HG02884 (cell line): ENCODE results near the gene HHIP.

Experiments used
- ATAC-seq: cut with Tn5 transposase; IDR thresholded peaks from one replicate; pipeline ENCODE4 v1.9.1; 2021; ENCODE audit warnings: mild to moderate bottlenecking, moderate library complexity; ENCODE audit not compliant: unreplicated experiment

Gene HHIP

DNA sequence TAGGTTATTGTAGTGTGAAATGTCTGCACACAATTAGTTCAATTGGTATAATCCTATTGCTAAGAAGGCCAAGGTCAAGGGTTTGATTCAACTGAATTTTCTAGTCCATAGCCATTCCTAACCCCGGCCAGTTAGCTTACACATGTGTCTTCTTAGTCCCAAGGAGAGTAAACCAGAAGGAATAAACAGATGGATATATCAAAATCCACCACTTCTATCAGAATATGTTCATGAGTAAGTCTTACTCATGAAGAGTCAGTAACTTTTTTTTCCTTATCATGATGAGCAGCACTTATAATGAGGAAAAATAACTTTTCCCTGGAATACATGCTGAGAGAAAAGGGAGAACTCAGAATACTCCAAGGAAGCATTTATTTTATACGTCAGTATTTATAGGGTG, 9.5 kb downstream of the HHIP start:
- ATAC-seq: no peak

DNA sequence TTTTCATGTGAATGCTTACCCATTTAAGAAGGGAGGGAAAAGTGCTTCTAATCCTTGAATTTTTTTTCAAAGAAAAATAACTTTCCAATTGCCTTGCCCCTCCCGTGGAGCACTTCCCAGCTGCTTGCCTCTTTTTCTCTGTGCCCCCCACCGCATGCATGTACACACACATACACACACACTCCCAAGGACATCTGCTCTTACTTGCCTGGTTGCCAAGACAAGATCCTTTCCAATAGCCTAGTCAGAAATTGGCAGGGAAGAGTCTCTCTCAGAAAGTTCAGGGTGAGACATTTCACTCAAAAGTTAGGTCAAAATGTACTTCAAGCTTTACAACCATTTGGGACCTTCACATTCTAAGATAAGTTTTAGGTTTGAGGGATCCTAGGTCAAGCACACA, 10.9 kb downstream of the HHIP start:
- ATAC-seq: no peak

GRCh38 chr4:144658015-144658567, 12.1 kb downstream of the HHIP start:
- ATAC-seq: no peak

- ATAC-seq: no peak
Measured at GRCh38 chr4:144658903-144659302, 12.9 kb downstream of the HHIP start.

DNA sequence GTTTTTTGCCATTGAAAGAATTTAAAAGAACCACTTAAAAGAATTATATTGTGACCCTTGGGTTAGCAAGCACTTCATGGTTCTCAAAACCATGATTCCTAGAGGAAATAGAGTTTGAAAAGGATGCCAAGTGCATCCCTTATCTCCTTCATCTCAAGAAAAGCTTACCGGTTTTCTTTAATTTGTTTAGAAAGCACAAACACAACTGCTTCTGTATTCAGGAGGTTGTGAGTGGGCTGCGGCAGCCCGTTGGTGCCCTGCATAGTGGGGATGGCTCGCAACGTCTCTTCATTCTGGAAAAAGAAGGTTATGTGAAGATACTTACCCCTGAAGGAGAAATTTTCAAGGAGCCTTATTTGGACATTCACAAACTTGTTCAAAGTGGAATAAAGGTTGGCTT, 13.5 kb downstream of the HHIP start:
- no peak for ATAC-seq

DNA sequence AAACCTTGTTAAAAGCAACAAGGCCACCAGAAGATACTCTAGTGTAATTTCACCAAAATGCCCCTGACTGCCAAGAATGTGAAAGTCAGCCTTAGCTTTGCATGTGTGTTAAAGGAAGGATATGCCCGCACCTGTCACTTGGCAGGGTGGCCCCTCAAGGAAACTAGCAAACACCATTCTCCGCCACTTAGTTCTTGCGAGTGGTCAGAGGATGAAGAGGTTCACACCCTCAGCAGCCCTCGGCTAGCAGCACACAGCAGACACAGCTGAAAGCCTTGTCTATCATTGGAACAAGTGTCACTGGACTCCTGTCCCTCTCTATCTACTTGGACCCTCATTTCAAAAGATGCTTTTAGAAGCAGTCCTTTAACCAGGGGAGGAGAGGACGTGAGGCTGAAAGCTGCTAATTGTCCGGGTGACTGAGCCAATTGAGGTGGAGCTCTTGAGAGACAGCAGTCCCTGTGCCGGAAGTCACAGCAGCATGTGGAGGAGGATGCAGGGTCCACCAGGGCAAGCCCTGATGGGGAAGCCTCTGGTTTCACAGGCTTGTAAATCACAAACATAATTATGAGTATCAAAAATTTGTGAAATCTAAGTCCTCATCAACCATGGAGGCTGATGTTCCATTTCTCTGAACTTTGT, 18.0 kb downstream of the HHIP start:
- ATAC-seq: no peak

DNA sequence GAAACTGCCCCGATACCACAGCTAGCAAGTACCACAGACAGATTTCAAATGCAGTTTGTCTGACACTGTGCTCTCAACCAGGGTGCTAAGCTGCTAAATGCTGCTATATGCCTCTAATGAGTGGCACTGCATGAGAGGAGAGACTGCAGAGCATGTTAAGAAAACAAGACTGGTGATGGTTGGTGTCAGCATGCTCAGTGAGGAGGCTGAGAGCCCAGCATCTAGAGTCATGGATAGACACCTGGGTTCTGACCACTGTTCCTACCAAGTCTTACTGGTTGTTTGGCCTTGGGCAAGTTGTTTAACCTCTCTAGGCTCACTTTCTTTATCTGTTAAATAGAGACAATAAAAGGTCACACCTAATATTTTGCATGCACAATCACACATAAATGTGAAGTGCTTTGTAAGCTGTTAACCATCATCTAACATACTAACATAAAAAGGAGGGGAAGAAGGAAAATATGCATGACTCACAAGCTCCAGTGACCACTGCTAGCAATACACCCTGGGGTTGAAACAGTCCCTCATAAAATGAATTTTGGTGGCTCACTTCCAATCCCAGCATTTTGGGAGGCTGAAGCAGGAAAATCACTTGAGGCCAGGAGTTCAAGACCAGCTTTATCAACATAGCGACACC, 20.7 kb downstream of the HHIP start:
- no peak for ATAC-seq

DNA sequence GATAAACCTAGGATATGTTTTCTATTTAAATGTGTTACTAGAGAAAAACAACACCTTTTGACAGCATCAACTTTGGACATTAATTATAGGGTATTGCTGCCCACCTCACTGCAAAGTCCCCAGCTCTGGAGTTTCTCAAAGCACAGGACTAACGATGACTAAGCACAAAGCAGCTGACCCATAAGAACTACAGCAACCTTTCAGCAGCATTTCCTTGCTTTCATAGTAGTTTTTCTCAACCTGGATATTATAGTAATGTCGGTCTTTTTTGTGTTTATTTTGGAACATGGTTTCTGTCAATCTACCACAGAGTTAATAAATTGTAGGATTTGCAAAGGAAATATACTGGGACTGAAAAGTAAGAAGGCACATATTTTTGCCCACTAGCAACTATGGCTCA, 21.5 kb downstream of the HHIP start:
- ATAC-seq: no peak

GRCh38 chr4:144670776-144671175, 24.8 kb downstream of the HHIP start:
- no peak for ATAC-seq

DNA sequence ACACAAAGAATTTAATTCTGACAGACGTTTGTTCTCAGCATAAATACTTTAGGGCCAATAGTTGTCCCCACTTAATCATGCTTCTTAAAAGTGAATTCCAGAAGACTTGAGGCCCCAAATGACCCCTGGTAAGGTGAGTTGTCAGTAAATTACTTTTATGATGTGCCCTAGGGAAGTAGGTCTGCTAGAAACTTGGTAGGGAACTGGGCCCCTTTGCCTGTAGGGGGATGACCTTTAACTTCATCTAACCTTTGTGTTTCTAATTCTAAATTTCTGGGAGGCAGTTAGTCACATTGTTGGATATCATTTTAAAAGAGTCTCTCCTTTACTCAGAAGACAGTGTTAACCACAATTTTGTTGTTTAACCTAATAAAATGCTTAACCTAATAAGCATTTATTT, 28.8 kb downstream of the HHIP start:
- ATAC-seq: no peak

DNA sequence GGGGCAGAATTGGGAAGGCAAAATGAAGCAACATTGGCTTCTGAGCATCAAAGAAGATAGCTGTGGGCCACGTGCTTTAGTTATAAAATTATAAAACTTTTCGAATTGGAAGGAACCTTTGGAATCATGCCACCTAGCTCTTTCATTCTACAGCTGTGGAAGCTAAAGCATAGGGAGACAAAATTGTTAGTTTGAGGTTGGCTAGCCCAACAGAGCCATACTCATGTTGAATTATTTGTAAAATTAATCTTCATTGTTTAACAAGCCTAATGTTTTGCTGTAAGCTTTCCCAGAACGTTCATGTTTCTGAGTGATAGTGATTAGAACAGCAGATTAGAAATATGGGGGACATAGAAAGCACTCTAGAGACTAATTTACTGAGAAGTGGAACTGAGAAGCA, 35.9 kb downstream of the HHIP start:
- no peak for ATAC-seq

DNA sequence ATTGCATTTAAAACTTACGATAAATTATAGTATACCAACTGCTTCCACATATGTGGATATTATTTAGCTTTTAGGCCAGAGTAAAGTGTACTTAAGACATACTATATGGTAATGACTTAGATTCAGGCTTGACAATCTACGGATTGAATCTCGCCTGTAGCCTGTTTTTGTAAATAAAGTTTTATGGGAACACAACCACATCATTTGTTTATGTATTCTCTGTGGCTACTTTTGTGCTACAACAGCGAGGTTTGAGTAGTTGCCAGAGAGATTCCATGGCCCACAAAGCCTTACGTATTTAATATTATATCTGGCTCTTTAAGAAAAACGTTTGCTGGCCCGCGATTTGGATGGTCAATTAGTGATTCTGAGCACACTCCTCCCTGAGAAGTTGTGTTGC, 37.6 kb downstream of the HHIP start:
- ATAC-seq: no peak

DNA sequence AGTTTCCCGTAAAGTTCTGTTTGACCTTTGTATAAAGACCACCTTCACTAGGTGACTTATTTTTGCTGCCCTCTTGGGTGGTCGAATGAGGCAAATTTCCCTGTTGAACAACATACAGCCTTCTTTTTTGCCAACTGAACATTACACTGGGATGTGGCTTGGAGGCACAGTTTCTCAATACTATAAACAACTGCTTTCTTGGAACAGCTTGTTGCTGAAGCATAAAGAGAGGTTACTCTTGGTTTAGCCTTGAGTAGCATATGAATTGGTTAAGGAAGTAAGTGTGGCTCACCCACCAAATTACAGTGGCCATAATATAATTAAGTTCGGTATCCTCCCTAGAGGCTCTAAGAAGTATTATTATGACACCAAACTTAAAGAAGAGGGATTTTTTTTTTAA, 40.0 kb downstream of the HHIP start:
- no peak for ATAC-seq

DNA sequence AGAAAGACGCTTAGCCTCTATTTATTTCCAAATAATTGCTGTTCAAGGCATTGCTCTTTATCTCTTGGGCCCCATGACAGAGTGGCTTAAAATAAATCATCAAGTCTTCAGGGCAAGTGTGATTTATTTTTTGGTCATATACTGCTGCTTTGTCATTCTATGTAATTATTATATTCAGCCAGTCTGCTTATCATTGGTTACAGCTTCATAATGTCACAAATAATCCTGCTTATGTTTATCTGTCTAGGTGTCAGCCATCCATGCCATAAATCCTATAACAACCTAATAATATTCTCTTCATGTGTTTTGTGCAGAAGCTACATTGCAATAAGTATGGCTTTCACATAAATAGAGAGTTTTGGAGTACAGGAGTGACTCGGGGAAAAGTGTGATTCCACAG, 41.0 kb downstream of the HHIP start:
- no peak for ATAC-seq

- ATAC-seq: no peak
Measured at GRCh38 chr4:144687466-144687865, 41.5 kb downstream of the HHIP start.

GRCh38 chr4:144688035-144688569, 42.1 kb downstream of the HHIP start:
- ATAC-seq: no peak

GRCh38 chr4:144689125-144689524, 43.2 kb downstream of the HHIP start:
- no peak for ATAC-seq

- ATAC-seq: no peak
Measured at GRCh38 chr4:144695721-144696120, 49.8 kb downstream of the HHIP start.

- ATAC-seq: no peak
Measured at GRCh38 chr4:144696376-144696775, 50.4 kb downstream of the HHIP start.

DNA sequence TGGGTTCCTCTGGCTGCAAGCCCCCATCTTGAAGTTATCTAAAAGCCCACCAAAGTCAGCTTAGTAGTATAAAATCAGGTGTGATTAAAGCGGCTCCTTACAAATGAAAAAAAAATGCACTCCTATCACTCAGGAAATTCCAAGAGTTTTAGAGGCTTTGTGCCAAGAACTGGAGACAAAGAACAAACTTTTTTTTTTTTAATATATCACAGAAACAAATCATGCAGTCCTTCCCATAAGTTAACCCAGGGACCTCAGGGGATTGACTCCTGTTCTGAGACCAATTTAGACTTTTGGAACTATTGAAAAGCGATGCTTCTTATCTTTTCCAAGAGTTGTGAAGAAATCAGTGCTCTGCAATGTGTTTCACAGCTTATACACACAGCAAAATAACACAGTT, 53.6 kb downstream of the HHIP start:
- ATAC-seq: no peak

DNA sequence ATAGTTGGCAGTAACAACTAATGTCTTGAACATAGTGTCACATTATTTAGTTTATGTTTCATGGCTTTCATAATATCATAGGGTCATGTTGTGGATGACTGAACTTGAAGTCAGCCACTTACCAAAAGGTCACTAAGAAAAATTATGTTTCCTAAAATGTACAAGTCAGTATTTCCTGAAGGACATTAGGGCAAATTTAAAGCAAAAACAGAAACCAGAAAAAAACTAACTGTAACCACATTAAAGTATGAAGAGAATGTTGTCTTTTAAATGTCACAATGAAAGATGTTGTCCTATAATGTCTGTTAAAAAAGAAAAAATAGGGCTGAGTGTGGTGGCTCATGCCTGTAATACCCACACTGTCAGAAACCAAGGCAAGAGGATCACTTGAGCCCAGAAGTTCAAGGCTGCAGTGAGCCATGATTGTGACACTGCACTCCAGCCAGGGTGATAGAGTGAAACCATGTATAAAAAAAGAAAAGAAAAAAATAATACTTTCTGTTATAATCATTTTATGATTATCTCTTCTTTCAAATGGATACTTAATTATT, 55.8 kb downstream of the HHIP start:
- ATAC-seq: no peak

DNA sequence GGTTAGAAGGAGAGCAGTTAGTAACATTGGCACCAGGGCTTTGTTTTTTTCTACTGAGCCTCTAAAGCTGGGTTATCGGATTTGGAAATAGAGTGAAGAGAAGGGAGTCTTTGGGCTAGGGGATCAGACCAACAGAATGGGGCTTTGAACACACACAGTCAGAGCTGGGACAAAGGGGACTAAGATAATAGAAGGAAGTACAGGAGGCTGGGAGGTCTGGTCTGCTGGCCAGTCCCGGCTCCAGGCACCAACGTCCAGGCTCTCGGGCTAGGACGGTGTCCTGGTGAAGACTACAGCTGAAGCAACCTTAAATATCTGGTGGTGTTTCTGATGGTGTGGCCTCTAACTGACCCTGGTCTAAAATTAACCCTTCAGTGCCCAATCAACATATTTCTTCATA, 57.5 kb downstream of the HHIP start:
- ATAC-seq: no peak
